Measurements from ENCODE around the gene HPS1.

The HPS1 gene

GRCh38 chr10:98405422-98405821, 41.3 kb downstream of the HPS1 start:
- H3K27ac ChIP-seq (ENCODE audit: low read length): no peak overlapping the region
- no peak overlapping the region for H3K4me2 ChIP-seq (ENCODE audit: low read depth, low read length)
- H3K27me3 ChIP-seq (replicated peaks; ENCODE audit: insufficient read depth, low read length): no peaks in the 10 kb centered on the region
- H3K36me3 ChIP-seq (replicated peaks; ENCODE audit: insufficient read depth, low read length): no peaks in the 10 kb centered on the region
- H3K9me2 ChIP-seq (replicated peaks; ENCODE audit: insufficient read depth, low read length): no peaks in the 10 kb centered on the region
- DNase-seq: no peak
- H3K4me3 ChIP-seq (ENCODE audit: low read length): no peak overlapping the region
- no peak overlapping the region for H3K9ac ChIP-seq (ENCODE audit: low read length)
- H3F3A ChIP-seq (ENCODE audit: insufficient read depth, low read length): no peaks in the 10 kb centered on the region
- no peaks in the 10 kb centered on the region for H4K20me1 ChIP-seq (ENCODE audit: insufficient read depth, low read length)
- H3K4me1 ChIP-seq (ENCODE audit: low read length): peaks cover 9% of the 10 kb centered on the region
- H3K9me3 ChIP-seq (replicated peaks; ENCODE audit: insufficient read depth, low read length): no peaks in the 10 kb centered on the region
- no peak overlapping the region for H2AFZ ChIP-seq (ENCODE audit: low read length)
- TF ChIP-seq EZH2phosphoT487 (IDR thresholded peaks at IDR 0.05; ENCODE audit: low read length) (no peak), EZH2 (optimal IDR thresholded peaks at IDR 0.05; ENCODE audit: low read depth, low read length) (no peak)
- TF ChIP-seq, protein P1, sequence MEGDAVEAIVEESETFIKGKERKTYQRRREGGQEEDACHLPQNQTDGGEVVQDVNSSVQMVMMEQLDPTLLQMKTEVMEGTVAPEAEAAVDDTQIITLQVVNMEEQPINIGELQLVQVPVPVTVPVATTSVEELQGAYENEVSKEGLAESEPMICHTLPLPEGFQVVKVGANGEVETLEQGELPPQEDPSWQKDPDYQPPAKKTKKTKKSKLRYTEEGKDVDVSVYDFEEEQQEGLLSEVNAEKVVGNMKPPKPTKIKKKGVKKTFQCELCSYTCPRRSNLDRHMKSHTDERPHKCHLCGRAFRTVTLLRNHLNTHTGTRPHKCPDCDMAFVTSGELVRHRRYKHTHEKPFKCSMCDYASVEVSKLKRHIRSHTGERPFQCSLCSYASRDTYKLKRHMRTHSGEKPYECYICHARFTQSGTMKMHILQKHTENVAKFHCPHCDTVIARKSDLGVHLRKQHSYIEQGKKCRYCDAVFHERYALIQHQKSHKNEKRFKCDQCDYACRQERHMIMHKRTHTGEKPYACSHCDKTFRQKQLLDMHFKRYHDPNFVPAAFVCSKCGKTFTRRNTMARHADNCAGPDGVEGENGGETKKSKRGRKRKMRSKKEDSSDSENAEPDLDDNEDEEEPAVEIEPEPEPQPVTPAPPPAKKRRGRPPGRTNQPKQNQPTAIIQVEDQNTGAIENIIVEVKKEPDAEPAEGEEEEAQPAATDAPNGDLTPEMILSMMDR (IDR thresholded peaks at IDR 0.05; ENCODE audit: low read length): no peak
- no peaks in the 10 kb centered on the region for H3K79me2 ChIP-seq (ENCODE audit: low read length)

DNA sequence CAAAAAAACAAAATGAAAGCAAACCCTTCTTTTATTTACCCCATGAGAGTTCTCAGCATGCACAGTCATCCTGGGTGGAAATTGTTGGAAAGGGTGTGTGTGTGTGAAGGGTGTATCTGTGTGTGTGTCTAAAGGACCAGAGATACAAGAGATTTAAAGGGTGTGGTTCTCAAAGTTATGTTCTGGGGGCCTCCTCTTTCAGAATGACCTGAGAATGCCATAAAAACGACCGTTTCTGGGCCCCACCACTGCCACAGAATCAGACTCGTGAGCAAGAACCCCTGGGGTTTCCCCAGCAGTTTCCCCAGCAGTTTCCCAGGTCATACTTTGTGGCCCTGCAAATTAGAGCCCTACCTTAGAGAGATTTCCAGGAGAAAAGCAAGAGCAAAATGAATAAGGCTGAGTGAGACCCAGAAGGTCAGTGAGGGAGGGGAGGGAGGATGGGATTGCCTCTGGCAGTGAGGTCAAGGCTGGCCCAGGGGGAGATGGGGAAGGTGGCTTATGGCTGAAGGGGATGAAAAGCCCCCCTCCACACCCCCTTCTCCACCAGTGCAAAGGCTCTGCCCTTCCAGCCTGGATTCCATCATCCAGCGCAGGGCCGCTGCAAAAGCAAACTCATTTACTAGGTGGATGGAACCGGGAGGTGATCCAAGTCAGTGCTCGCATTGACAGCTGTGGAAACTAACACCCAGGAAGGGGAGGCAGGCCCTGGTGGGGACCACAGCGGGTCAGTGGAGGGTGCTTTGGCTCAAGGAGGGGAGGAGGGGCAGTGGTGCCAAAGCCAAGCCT, 42.0 kb downstream of the HPS1 start:
- H3K79me2 ChIP-seq (ENCODE audit: low read length): no peaks in the 10 kb centered on the region
- no peak for DNase-seq
- peaks cover 9% of the 10 kb centered on the region for H3K4me1 ChIP-seq (ENCODE audit: low read length)
- no peak overlapping the region for H3K27ac ChIP-seq (ENCODE audit: low read length)
- no peaks in the 10 kb centered on the region for H3K36me3 ChIP-seq (replicated peaks; ENCODE audit: insufficient read depth, low read length)
- TF ChIP-seq, protein P1 (IDR thresholded peaks at IDR 0.05; ENCODE audit: low read length): no peak
- H3K9me3 ChIP-seq (replicated peaks; ENCODE audit: insufficient read depth, low read length): no peaks in the 10 kb centered on the region
- H3F3A ChIP-seq (ENCODE audit: insufficient read depth, low read length): no peaks in the 10 kb centered on the region
- H3K27me3 ChIP-seq (replicated peaks; ENCODE audit: insufficient read depth, low read length): no peaks in the 10 kb centered on the region
- H4K20me1 ChIP-seq (ENCODE audit: insufficient read depth, low read length): no peaks in the 10 kb centered on the region
- H3K4me2 ChIP-seq (ENCODE audit: low read depth, low read length): peak overlapping the region; percentile 56; the same call in 1 of the 2 replicates
- H3K4me3 ChIP-seq (ENCODE audit: low read length): no peak overlapping the region
- no peaks in the 10 kb centered on the region for H3K9me2 ChIP-seq (replicated peaks; ENCODE audit: insufficient read depth, low read length)
- H3K9ac ChIP-seq (ENCODE audit: low read length): peak overlapping the region; percentile 20; the same call in 1 of the 2 replicates
- 0 out of 2 replicates have a peak overlapping the region, but pooled peaks have one; percentile 32 for H2AFZ ChIP-seq (ENCODE audit: low read length)

DNA sequence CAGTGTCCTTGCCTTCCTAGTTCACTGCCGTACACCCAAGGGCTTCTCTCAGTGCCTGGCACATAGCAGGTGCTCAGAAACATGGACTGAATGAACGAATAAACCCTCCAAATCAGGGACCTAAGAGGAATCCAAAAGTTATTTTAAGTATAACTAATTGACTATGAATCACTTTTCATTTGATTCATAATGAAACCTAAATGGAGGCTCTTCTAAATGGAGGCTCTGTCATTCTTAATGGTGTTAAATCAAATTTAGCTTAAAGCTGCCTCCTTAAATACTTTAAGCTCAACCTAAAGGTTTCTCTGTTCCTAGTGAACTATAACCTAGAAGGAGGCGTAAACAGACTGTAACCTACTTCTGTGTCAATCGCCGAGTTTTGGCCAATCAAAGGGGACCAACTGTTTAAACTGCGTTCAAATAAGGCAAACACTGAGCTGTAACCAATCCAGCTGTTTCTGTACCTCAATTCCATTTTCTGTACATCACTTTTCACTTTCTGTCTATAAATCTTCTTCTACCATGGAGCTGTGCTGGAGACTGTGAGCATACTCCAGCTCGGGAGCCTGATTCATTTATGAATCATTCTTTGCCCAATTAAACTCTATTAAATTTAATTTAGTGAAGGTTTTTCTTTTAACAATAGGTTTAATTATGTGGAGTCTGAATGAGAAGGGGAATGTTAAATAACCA, 42.8 kb downstream of the HPS1 start:
- H3K9me3 ChIP-seq (replicated peaks; ENCODE audit: insufficient read depth, low read length): no peaks in the 10 kb centered on the region
- no peak overlapping the region for H3K4me3 ChIP-seq (ENCODE audit: low read length)
- TF ChIP-seq EZH2 (optimal IDR thresholded peaks at IDR 0.05; ENCODE audit: low read depth, low read length) (no peak), EZH2phosphoT487 (IDR thresholded peaks at IDR 0.05; ENCODE audit: low read length) (no peak)
- TF ChIP-seq, protein P1 (IDR thresholded peaks at IDR 0.05; ENCODE audit: low read length): no peak
- peak overlapping the region; percentile 20; the same call in 1 of the 2 replicates for H3K9ac ChIP-seq (ENCODE audit: low read length)
- H3K4me2 ChIP-seq (ENCODE audit: low read depth, low read length): peak overlapping the region; percentile 56; the same call in 1 of the 2 replicates
- no peaks in the 10 kb centered on the region for H3K79me2 ChIP-seq (ENCODE audit: low read length)
- no peaks in the 10 kb centered on the region for H3K36me3 ChIP-seq (replicated peaks; ENCODE audit: insufficient read depth, low read length)
- no peaks in the 10 kb centered on the region for H3F3A ChIP-seq (ENCODE audit: insufficient read depth, low read length)
- no peak overlapping the region for H2AFZ ChIP-seq (ENCODE audit: low read length)
- H3K9me2 ChIP-seq (replicated peaks; ENCODE audit: insufficient read depth, low read length): no peaks in the 10 kb centered on the region
- no peaks in the 10 kb centered on the region for H3K27me3 ChIP-seq (replicated peaks; ENCODE audit: insufficient read depth, low read length)
- no peak overlapping the region for H3K27ac ChIP-seq (ENCODE audit: low read length)
- H3K4me1 ChIP-seq (ENCODE audit: low read length): peaks cover 9% of the 10 kb centered on the region
- H4K20me1 ChIP-seq (ENCODE audit: insufficient read depth, low read length): no peaks in the 10 kb centered on the region
- no peak for DNase-seq

All from MM.1S (cell line).